Endometrial microvascular endothelial cells (primary cell): Measurements from ENCODE around the gene PDGFA. TPM values are rescaled to one million over a fixed set of nuclear protein-coding genes. Genes with fewer than 3 reads are reported as not detected.

Experiments used
- in situ Hi-C: cut with HindIII; loops from 2 replicates; pipeline ENCODE4 v1.10.0; 2017; ENCODE audit warnings: low sequenced_read_pairs, low pct_unique_long_range_greater_than_20kb; ENCODE audit errors: inconsistent ontology term
- total RNA-seq: library from RNA; depleted of rRNA; stranded (reverse); fragments of >200 nt; gene quantifications from one replicate; pipeline ENCODE4 v1.2.3, GENCODE V29; 2015; ENCODE audit errors: inconsistent ontology term

Gene PDGFA
- total RNA-seq, 1 donor from 2014 or later: 81.8 TPM

- in situ Hi-C loops: no loop called here
Observed at GRCh38 chr7:457814-458510, 61.7 kb downstream of the PDGFA start.

GRCh38 chr7:455110-455928, 64.3 kb downstream of the PDGFA start:
- in situ Hi-C loops: no loop called here

- in situ Hi-C loops: no loop called here
Observed at GRCh38 chr7:454356-455109, 65.1 kb downstream of the PDGFA start.

GRCh38 chr7:453597-454306, 65.9 kb downstream of the PDGFA start:
- in situ Hi-C loops: no loop called here

GRCh38 chr7:452791-453455, 66.7 kb downstream of the PDGFA start:
- in situ Hi-C loops: no loop called here

GRCh38 chr7:452226-452751, 67.4 kb downstream of the PDGFA start:
- in situ Hi-C loops: no loop called here

GRCh38 chr7:451255-452225, 68.1 kb downstream of the PDGFA start:
- in situ Hi-C loops: no loop called here

GRCh38 chr7:450741-451140, 68.9 kb downstream of the PDGFA start:
- in situ Hi-C loops: no loop called here

GRCh38 chr7:450036-450435, 69.6 kb downstream of the PDGFA start:
- in situ Hi-C loops: no loop called here

GRCh38 chr7:449324-450019, 70.2 kb downstream of the PDGFA start:
- in situ Hi-C loops: no loop called here

- in situ Hi-C loops: no loop called here
Observed at GRCh38 chr7:447523-447922, 72.1 kb downstream of the PDGFA start.

Other genes starting within 250 kb of the PDGFA start
- gene FOXL3, start 229.7 kb downstream of the PDGFA start, total RNA-seq: not detected
- 55.6 TPM for gene DNAAF5, start 206.9 kb upstream of the PDGFA start, total RNA-seq
- gene PRKAR1B, start 207.4 kb upstream of the PDGFA start, total RNA-seq: 17.2 TPM